ENCODE results near the gene DUSP1. TPM values are rescaled to one million over a fixed set of nuclear protein-coding genes. Genes with fewer than 3 reads are reported as not detected.

DUSP1 gene
- 304 and 320 TPM in 2 replicates for total RNA-seq (2012; rRNA removed)
- 467 and 674 TPM in 2 replicates for polyA plus RNA-seq (2012; rRNA removed)
- polyA plus RNA-seq (2012; cell fraction: cytosol; rRNA removed) = 405 and 1,457 TPM in 2 replicates
- 1,904 and 1,990 TPM in 2 replicates for polyA plus RNA-seq (2012; cell fraction: nucleus; rRNA removed; ENCODE audit: low replicate concordance)
- Bru-seq, nascent RNA = percentile 100 among the genes with signal in this experiment
- percentile 71 among the genes with signal in this experiment for BruChase-seq, experiment 1, labeled RNA remaining after a 6-hour chase
- percentile 60 among the genes with signal in this experiment for BruChase-seq, experiment 2, labeled RNA remaining after a 2-hour chase
- long read RNA-seq, transcript DUSP1-201 (4 exons, 2,019 nt) = major isoform, 203 of 225 reads
- long read RNA-seq, partial matches to known transcripts = 16 of 225 reads
- long read RNA-seq, other reads (novel, unspliced or antisense) = 6 of 225 reads

GRCh38 chr5:172770675-172771438 is at the start of gene DUSP1:
DUSP1 (minus strand) TSS chr5:172771195; CDS start chr5:172770952, 243 bp downstream.
- H3K9ac ChIP-seq (ENCODE audit: low read depth, low read length) = peak within 1 kb of the TSS; percentile 94
- peak within 1 kb of the TSS; percentile 88 for H3K4me3 ChIP-seq (ENCODE audit: insufficient read depth, low read depth, low read length)
- peaks cover 10 to 42% of the 10 kb centered on the region in 2 experiments for H3K79me1 ChIP-seq (ENCODE audit: low read depth in 1 of 2, low read length in 2 of 2)
- peak within 1 kb of the TSS; percentile 69; the same call in 2 of the 3 replicates for H2BK15ac ChIP-seq (ENCODE audit: low read depth, low read length)
- peak within 1 kb of the TSS; percentile 94 for H3K18ac ChIP-seq (ENCODE audit: low read depth, low read length)
- ChIA-PET CTCF (interaction anchor here (0.5 to 3.4 kb wide), 12 partner anchors 28 to 545 kb away, joined by 3 to 18 read pairs (median 4); no protein-coding TSS in a partner anchor), POLR2A (ENCODE audit: unreplicated experiment) (interaction anchor here (0.6 to 2.5 kb wide), 27 partner anchors 11 to 673 kb away, joined by 3 to 23 read pairs (median 4); no protein-coding TSS in a partner anchor)
- H2BK20ac ChIP-seq (ENCODE audit: low read depth, low read length) = peak within 1 kb of the TSS; percentile 99
- H4K91ac ChIP-seq (ENCODE audit: insufficient read depth, low read depth, low read length) = peak within 1 kb of the TSS; percentile 98
- WGBS, 2 experiments (ENCODE audit: extremely low coverage in 2 of 2, insufficient read length in 1 of 2) = 1% methylated on average over 60 of the region's 89 CpGs; no CpG with 5 or more reads in 1 of the 2 experiments
- dilution Hi-C loops (cut with HindIII; ENCODE audit: low sequenced_read_pairs, unreplicated experiment) (no loop called here), in situ Hi-C loops (cut with MboI; ENCODE audit: low sequenced_read_pairs) (loop anchor here (10.0 kb wide), 1 partner anchor 134 kb away; no protein-coding TSS in a partner anchor), intact Hi-C loops (cut with micrococcal nuclease) (loop anchor here (1.0 kb wide), 2 partner anchors 54 to 160 kb away; no protein-coding TSS in a partner anchor)
- H2AFZ ChIP-seq (replicated peaks; ENCODE audit: low read length, poor library complexity) = peak within 1 kb of the TSS; percentile 88
- H4K8ac ChIP-seq (ENCODE audit: low read depth in 2 of 2, low read length in 2 of 2) = peak within 1 kb of the TSS; percentile 92 to 96
- no TSS peak for BruUV-seq (replicated peaks)
- peak within 1 kb of the TSS; percentile 94 for H3K14ac ChIP-seq (replicated peaks; ENCODE audit: low read depth, low read length)
- TF ChIP-seq BHLHE40 (IDR thresholded peaks at IDR 0.05; ENCODE audit: low read depth, low read length) (peak; percentile 81), USF2 (IDR thresholded peaks at IDR 0.05; ENCODE audit: low read depth, low read length) (peak; percentile 94), RAD21 (IDR thresholded peaks at IDR 0.05; ENCODE audit: low read length) (no peak), FOS (IDR thresholded peaks at IDR 0.05; ENCODE audit: low read depth, low read length) (peak; percentile 46), MXI1 (IDR thresholded peaks at IDR 0.05; ENCODE audit: borderline replicate concordance, low read depth, low read length) (no peak), NFE2L2 (IDR thresholded peaks at IDR 0.05; ENCODE audit: low read depth, low read length) (peak; percentile 61), SMC3 (IDR thresholded peaks at IDR 0.05; ENCODE audit: low read depth, low read length) (peak; percentile 12; the same call in 1 of the 2 replicates)
- H3K23ac ChIP-seq (ENCODE audit: low read depth, low read length) = peak within 1 kb of the TSS; percentile 91
- peak within 1 kb of the TSS; percentile 98 for H3K56ac ChIP-seq (ENCODE audit: extremely low read depth, insufficient read depth, low read length)
- peaks cover 51% of the 10 kb centered on the region for H4K20me1 ChIP-seq (ENCODE audit: insufficient read depth, low read length)
- H3K27ac ChIP-seq (ENCODE audit: insufficient read depth, low read length) = peak within 1 kb of the TSS; percentile 98
- peak within 1 kb of the TSS; percentile 93 for H4K5ac ChIP-seq (ENCODE audit: low read depth, low read length)
- peak; percentile 60 for ATAC-seq (ENCODE audit: low read depth)
- H3K4me1 ChIP-seq (ENCODE audit: control insufficient read depth, insufficient read depth, low read length) = peaks cover 20% of the 10 kb centered on the region
- H3K9me3 ChIP-seq (ENCODE audit: control insufficient read depth, insufficient read depth, low read length) = no peaks in the 10 kb centered on the region
- H3K4me2 ChIP-seq (ENCODE audit: low read depth, low read length) = peak within 1 kb of the TSS; percentile 97
- H2AK5ac ChIP-seq (ENCODE audit: low read depth, low read length) = peak within 1 kb of the TSS; percentile 96
- no peaks in the 10 kb centered on the region for H3K27me3 ChIP-seq (ENCODE audit: control insufficient read depth, insufficient read depth, low read length)
- DNase-seq = peak; percentile 98
- H3K4ac ChIP-seq (ENCODE audit: low read depth, low read length) = peak within 1 kb of the TSS; percentile 99
- H3K36me3 ChIP-seq (ENCODE audit: control insufficient read depth, insufficient read depth, low read length) = peaks cover 28% of the 10 kb centered on the region
- peaks cover 17% of the 10 kb centered on the region for H3K9me1 ChIP-seq (ENCODE audit: insufficient read depth, low read length)
- H2BK5ac ChIP-seq (ENCODE audit: low read depth, low read length, poor library complexity, severe bottlenecking) = peak within 1 kb of the TSS; percentile 99
- peak within 1 kb of the TSS; percentile 95 for H2AK9ac ChIP-seq (replicated peaks; ENCODE audit: low read depth, low read length, poor library complexity)
- H2BK120ac ChIP-seq (ENCODE audit: low read depth, low read length) = peak within 1 kb of the TSS; percentile 99
